ENCODE results near the gene KAT6B. TPM values are rescaled to one million over a fixed set of nuclear protein-coding genes. Genes with fewer than 3 reads are reported as not detected.

KAT6B gene
- total and polyA plus RNA-seq, 10 of the 15 experiments (the other 5 are each of a cell fraction or from before 2014, with no cell fraction given): 2.7 to 22.6 (median 15.7) TPM

DNA sequence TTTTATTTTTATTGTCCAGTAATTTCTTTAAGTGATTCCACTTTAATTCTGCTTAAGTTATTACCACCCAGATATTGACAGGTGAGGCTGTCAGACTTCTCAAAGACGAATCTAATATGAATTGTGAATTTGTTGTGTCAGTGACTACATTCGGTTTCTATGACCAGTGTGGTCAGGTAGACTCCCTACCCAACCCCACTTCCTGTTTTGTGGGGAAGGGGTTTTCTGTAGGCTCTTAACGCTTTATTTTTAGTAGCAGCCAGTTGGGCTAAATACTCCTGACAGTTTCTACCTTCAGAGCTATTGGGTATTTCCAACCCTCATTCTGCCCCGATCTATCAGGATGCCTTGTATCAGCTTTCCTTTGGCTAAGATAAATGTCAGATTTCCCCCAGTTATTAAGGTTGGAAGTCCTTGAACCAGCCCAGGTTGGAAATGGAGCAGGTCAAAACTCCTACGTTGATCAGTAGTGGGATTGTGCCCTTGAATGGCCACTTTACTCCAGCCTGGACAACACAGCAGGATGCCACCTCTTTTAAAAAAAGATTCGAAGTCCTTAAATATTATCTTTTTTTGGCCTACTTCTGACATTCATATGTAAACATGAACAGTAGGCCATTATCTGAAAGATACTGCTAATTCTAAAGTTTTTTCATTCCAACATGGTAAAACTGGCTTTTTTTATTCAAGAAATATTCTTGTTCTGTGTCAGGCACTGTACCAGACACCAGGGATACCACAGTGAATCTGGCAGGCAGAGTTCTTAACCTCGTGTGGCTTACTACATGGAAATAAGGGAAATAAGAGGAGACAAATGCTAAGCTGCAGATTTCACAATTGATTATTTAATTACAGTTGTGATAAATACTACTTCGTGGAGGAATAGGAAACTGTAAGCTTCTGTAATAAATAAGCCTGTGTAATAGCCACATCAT lies 151.8 kb downstream of the KAT6B start (continued):
- TF ChIP-seq, protein P1, sequence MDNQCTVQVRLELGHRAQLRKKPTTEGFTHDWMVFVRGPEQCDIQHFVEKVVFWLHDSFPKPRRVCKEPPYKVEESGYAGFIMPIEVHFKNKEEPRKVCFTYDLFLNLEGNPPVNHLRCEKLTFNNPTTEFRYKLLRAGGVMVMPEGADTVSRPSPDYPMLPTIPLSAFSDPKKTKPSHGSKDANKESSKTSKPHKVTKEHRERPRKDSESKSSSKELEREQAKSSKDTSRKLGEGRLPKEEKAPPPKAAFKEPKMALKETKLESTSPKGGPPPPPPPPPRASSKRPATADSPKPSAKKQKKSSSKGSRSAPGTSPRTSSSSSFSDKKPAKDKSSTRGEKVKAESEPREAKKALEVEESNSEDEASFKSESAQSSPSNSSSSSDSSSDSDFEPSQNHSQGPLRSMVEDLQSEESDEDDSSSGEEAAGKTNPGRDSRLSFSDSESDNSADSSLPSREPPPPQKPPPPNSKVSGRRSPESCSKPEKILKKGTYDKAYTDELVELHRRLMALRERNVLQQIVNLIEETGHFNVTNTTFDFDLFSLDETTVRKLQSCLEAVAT (IDR thresholded peaks at IDR 0.05): peak; percentile 96
- peak; percentile 73; the same call in 1 of the 2 replicates for TF ChIP-seq CBX5 (IDR thresholded peaks at IDR 0.05; ENCODE audit: low read depth)
- TF ChIP-seq FOXK2 (IDR thresholded peaks at IDR 0.05): no peak
- TF ChIP-seq, protein P2, sequence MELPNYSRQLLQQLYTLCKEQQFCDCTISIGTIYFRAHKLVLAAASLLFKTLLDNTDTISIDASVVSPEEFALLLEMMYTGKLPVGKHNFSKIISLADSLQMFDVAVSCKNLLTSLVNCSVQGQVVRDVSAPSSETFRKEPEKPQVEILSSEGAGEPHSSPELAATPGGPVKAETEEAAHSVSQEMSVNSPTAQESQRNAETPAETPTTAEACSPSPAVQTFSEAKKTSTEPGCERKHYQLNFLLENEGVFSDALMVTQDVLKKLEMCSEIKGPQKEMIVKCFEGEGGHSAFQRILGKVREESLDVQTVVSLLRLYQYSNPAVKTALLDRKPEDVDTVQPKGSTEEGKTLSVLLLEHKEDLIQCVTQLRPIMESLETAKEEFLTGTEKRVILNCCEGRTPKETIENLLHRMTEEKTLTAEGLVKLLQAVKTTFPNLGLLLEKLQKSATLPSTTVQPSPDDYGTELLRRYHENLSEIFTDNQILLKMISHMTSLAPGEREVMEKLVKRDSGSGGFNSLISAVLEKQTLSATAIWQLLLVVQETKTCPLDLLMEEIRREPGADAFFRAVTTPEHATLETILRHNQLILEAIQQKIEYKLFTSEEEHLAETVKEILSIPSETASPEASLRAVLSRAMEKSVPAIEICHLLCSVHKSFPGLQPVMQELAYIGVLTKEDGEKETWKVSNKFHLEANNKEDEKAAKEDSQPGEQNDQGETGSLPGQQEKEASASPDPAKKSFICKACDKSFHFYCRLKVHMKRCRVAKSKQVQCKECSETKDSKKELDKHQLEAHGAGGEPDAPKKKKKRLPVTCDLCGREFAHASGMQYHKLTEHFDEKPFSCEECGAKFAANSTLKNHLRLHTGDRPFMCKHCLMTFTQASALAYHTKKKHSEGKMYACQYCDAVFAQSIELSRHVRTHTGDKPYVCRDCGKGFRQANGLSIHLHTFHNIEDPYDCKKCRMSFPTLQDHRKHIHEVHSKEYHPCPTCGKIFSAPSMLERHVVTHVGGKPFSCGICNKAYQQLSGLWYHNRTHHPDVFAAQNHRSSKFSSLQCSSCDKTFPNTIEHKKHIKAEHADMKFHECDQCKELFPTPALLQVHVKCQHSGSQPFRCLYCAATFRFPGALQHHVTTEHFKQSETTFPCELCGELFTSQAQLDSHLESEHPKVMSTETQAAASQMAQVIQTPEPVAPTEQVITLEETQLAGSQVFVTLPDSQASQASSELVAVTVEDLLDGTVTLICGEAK (IDR thresholded peaks at IDR 0.05; ENCODE audit: borderline replicate concordance): peak; percentile 54; the same call in 1 of the 2 replicates
- TF ChIP-seq, protein P3, sequence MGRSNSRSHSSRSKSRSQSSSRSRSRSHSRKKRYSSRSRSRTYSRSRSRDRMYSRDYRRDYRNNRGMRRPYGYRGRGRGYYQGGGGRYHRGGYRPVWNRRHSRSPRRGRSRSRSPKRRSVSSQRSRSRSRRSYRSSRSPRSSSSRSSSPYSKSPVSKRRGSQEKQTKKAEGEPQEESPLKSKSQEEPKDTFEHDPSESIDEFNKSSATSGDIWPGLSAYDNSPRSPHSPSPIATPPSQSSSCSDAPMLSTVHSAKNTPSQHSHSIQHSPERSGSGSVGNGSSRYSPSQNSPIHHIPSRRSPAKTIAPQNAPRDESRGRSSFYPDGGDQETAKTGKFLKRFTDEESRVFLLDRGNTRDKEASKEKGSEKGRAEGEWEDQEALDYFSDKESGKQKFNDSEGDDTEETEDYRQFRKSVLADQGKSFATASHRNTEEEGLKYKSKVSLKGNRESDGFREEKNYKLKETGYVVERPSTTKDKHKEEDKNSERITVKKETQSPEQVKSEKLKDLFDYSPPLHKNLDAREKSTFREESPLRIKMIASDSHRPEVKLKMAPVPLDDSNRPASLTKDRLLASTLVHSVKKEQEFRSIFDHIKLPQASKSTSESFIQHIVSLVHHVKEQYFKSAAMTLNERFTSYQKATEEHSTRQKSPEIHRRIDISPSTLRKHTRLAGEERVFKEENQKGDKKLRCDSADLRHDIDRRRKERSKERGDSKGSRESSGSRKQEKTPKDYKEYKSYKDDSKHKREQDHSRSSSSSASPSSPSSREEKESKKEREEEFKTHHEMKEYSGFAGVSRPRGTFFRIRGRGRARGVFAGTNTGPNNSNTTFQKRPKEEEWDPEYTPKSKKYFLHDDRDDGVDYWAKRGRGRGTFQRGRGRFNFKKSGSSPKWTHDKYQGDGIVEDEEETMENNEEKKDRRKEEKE (IDR thresholded peaks at IDR 0.05): no peak
- TF ChIP-seq DPF2 (IDR thresholded peaks at IDR 0.05): peak; percentile 97
- no peak; the same call in 1 of the 2 replicates for TF ChIP-seq RAD51 (IDR thresholded peaks at IDR 0.05)
- no peak for TF ChIP-seq RB1 (IDR thresholded peaks at IDR 0.05; ENCODE audit: borderline replicate concordance)
- TF ChIP-seq YBX1 (IDR thresholded peaks at IDR 0.05): no peak
- TF ChIP-seq CHD1 (IDR thresholded peaks at IDR 0.05; ENCODE audit: low read depth, low read length): no peak
- TF ChIP-seq, protein P4, sequence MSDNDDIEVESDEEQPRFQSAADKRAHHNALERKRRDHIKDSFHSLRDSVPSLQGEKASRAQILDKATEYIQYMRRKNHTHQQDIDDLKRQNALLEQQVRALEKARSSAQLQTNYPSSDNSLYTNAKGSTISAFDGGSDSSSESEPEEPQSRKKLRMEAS (IDR thresholded peaks at IDR 0.05; ENCODE audit: low read depth, low read length): no peak
- no peak for TF ChIP-seq FOS (IDR thresholded peaks at IDR 0.05; ENCODE audit: borderline replicate concordance, extremely low read depth, insufficient read length)
- TF ChIP-seq POLR2AphosphoS5 (IDR thresholded peaks at IDR 0.05; ENCODE audit: low read length): peak; percentile 31; the same call in 1 of the 2 replicates
- TF ChIP-seq, protein P5, sequence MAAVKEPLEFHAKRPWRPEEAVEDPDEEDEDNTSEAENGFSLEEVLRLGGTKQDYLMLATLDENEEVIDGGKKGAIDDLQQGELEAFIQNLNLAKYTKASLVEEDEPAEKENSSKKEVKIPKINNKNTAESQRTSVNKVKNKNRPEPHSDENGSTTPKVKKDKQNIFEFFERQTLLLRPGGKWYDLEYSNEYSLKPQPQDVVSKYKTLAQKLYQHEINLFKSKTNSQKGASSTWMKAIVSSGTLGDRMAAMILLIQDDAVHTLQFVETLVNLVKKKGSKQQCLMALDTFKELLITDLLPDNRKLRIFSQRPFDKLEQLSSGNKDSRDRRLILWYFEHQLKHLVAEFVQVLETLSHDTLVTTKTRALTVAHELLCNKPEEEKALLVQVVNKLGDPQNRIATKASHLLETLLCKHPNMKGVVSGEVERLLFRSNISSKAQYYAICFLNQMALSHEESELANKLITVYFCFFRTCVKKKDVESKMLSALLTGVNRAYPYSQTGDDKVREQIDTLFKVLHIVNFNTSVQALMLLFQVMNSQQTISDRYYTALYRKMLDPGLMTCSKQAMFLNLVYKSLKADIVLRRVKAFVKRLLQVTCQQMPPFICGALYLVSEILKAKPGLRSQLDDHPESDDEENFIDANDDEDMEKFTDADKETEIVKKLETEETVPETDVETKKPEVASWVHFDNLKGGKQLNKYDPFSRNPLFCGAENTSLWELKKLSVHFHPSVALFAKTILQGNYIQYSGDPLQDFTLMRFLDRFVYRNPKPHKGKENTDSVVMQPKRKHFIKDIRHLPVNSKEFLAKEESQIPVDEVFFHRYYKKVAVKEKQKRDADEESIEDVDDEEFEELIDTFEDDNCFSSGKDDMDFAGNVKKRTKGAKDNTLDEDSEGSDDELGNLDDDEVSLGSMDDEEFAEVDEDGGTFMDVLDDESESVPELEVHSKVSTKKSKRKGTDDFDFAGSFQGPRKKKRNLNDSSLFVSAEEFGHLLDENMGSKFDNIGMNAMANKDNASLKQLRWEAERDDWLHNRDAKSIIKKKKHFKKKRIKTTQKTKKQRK (IDR thresholded peaks at IDR 0.05; ENCODE audit: low read depth, low read length): no peak
- TF ChIP-seq IKZF1 (conservative IDR thresholded peaks at IDR 0.05): peak; percentile 95
